ENCODE measurements around the gene INSYN2B.

Gene INSYN2B

DNA sequence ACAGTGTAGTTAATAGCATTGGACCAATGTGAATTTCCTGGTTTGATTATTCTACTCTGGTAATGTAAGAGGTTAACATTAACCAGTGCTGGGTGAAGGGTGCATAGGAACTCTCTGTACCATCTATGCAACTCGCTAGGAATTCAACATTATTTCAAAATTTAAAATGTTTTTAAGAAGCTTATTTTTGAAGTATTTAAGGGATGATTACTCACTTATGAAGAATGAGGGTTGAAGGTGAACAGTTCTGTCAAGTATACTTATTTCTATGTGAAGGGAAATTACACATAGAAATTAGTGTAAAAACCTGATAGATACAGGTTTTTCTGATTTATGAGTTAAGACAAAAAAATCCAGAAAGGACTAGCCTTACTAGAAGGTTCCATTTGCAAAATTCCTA lies 165.8 kb downstream of the INSYN2B start:
- in situ Hi-C loops (cut with HindIII; ENCODE audit: low sequenced_read_pairs): no loop called here

Data from endothelial cell of hepatic sinusoid (primary cell).